HG03025 (cell line): ENCODE measurements around the gene PACRG.

Experiments
- ATAC-seq: cut with Tn5 transposase; IDR thresholded peaks from one replicate; pipeline ENCODE4 v1.9.1; 2021; ENCODE audit warnings: mild to moderate bottlenecking, moderate library complexity; ENCODE audit not compliant: unreplicated experiment, low FRiP score

PACRG gene

DNA sequence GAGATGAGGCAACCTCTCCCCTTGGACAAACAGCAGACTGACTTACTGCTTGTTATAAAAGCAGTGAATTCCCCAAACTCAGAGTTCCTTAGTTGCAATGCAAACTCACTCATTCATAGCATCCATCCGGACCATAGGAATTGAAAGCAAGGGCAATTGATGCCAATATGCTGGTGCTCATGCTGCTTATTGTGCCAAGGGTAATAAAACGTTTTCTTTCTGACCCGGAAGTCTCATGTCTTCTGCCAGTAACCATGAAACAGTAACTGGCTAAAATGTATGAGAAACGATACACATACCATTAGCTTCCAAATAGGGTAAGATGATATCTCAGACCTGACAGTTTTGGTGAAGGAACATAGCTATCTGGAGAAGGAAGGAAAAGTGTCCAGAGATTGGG lies 18.3 kb upstream of the PACRG start:
- ATAC-seq = no peak

DNA sequence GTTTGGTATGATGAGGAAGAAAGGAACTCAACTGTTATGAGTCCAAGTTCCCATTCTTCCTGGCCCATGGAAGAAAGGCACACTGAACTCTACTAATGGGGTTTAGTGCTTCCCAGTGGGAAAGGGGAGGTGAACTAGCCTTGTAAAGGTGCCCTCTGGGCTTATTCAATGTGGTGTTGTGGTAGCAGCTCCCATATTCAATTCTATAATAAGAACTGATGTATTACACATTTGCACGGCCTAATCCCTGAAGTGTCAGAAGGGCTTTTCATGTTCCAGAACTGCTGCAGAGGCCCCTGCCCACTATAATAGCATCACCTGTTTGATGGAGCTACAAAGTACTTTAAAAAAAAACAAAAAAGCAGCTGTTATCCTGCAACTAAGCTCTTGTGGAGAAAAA lies 17.4 kb upstream of the PACRG start:
- ATAC-seq = no peak

DNA sequence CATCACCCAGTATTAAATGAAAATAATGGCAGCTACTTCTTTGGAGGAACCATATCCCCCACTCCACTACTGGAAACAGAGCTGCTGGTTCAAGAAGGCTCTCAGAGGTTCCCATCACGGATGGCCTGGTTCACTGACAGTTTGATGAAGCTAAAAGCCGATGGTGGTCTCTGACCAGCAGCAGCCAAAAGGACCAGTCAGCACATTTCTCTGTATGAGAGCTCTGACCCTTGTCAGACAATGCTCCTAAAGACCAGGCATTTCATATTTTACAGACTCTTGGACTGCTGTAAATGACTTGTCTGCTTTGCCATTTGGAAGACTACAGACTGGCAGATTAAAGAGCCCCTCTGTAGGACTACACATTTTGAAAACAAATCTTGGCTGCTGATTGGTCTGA lies 16.8 kb upstream of the PACRG start:
- no peak for ATAC-seq

GRCh38 chr6:162711376-162711775 lies 16.4 kb upstream of the PACRG start:
- no peak for ATAC-seq

DNA sequence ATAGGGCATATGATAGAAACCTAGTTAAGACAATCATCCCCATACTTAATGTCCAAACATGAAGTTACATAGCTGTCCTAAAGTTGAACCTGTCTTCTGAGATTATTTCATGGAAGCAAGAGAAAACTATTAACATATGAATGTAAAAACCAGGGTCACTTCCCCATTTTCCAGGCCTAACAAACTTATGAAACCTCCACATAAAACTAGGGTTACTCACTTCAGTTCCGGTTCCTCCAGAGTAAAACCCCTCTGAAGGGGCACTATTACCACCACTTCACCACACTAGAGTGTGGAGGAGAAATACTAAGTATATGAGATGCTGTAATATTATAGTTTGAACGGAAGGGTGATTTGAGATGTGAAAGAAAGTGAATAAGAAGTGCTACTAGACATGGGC lies 15.1 kb upstream of the PACRG start:
- ATAC-seq = no peak

- ATAC-seq = no peak
Observed at GRCh38 chr6:162713974-162714780, 13.6 kb upstream of the PACRG start.

GRCh38 chr6:162715601-162716000 lies 12.2 kb upstream of the PACRG start:
- ATAC-seq = no peak

GRCh38 chr6:162719528-162719927 lies 8.2 kb upstream of the PACRG start:
- no peak for ATAC-seq

- no peak for ATAC-seq
Observed at GRCh38 chr6:162721404-162721687, 6.4 kb upstream of the PACRG start.

DNA sequence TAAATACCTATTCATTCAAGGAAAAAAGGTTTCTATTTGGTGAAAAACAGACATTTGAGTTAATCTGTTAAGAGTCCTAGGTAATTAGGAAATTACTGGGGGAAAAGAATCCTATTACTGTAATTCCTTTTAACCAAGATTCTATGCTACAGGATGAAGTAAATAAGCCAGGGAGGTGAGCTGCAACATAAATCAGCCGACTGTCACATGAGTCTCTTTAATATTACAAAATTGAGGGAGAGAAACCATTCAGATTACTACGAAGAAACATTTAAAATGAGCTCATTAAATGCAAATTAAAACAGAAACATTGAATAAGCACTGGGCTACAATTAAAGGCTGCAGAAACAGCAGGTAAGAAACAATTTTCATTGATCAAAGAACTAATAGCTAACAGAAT lies 5.5 kb upstream of the PACRG start:
- no peak for ATAC-seq

DNA sequence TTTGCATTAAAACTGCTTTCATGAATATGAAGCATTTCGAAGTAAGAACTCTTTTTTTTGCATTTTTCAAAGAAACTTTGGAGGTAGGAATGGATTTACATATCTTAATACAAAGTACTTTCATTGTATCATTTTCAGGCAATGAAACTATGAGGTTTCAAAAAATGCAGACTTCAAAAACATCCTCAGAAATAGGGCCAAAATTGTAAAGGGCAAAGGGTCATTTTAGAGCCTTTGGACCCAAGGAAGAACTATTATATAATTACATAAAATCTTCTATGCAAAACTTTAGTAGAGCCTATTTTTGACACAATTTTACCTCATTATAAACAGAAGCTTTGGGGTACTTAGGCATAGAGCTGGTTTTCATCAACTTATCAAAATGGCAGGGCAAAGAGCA lies 5.1 kb upstream of the PACRG start:
- ATAC-seq = no peak

GRCh38 chr6:162726947-162727321 lies 840 bp upstream of the PACRG start:
- ATAC-seq = peak; percentile 2

DNA sequence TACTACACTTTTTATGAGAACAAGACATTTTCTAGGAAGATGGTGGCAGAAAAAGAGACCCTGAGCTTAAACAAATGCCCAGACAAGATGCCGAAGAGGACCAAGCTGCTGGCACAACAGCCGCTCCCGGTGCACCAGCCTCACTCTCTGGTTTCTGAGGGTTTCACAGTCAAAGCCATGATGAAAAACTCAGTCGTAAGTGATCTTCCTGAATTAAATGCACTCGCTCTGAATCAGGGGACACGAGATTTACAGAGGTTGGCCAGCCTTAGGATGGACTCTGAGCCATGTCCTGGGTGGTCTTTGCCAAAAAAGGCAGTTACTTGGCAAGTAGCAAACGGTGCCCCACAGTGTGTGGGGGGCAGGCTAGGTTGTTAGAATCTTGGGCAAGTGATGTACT lies 423 bp downstream of the PACRG start:
- no peak for ATAC-seq

- no peak for ATAC-seq
Observed at GRCh38 chr6:162728706-162729105, 932 bp downstream of the PACRG start.

GRCh38 chr6:162730502-162730901 lies 2.7 kb downstream of the PACRG start:
- no peak for ATAC-seq

- no peak for ATAC-seq
Observed at GRCh38 chr6:162733489-162733888, 5.7 kb downstream of the PACRG start.

- ATAC-seq = no peak
Observed at GRCh38 chr6:162736961-162737360, 9.2 kb downstream of the PACRG start.

GRCh38 chr6:162750776-162751175 lies 23.0 kb downstream of the PACRG start:
- no peak for ATAC-seq

GRCh38 chr6:162751211-162751859 lies 23.6 kb downstream of the PACRG start:
- ATAC-seq = no peak

DNA sequence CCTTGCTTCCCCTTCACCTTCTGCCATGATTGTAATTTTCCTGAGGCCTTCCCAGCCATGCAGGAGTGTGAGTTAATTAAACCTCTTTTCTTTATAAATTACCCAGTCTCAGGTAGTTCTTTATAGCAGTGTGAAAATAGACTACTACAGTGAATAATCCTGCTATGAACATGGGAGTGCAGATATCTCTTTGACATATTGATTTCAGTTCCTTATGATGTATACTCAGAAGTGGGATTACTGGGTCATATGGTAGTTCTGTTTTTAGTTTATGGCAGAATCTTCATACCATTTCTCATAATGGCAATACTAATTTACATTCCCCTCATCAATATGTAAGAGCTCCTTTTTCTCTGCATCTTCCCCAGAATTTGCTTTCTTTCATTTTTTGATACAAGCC lies 26.0 kb downstream of the PACRG start:
- ATAC-seq = no peak

DNA sequence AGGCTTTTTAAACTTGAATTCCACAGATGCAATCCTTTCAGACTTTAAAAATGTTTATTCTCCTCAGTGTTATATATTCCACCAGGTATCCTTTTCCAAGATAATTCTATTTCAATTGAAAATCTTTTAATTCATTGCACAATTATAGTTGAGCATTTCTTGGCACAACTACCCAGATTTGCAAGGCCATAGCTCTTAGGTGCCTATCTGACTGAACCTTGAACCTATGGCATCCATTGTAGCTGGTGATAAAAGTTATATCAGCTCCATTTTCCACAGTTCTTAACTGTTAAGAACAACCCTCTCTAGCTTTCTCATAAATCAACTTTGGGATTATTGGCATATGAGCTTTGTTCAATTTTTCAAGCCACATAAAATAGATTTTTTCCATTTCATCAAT lies 42.4 kb downstream of the PACRG start:
- ATAC-seq = no peak

DNA sequence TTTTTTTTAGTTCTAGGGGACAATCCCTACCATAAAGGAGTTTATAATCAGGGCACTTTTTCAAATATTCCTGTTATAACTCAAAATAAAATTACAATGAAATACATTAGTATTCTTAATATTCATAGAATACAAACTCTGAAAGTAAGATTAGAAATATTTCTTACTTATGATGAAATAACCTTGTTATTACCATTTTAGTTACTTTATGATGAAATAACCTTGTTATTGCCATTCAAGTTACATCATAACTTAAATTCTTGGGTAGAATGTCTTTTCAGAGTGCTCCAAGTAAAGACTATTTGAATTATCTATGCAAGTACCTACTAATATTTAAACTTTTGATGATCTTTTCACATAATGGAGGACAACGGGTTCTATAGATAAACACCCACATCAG lies 43.2 kb downstream of the PACRG start:
- no peak for ATAC-seq

- no peak for ATAC-seq
Observed at GRCh38 chr6:162772466-162772865, 44.7 kb downstream of the PACRG start.
